Measurements from ENCODE around the gene RASGRP4. TPM values are rescaled to one million over a fixed set of nuclear protein-coding genes. Genes with fewer than 3 reads are reported as not detected.

RASGRP4 gene
- total RNA-seq, 1 experiment from 2014 or later: not detected

- H3K27me3 ChIP-seq (ENCODE audit: insufficient read depth, low read depth): no peaks in the 10 kb centered on the region
- H3K27ac ChIP-seq: no peak overlapping the region
- peaks cover 16% of the 10 kb centered on the region; the same call in 1 of the 2 replicates for H3K36me3 ChIP-seq (ENCODE audit: low read depth)
- no peak overlapping the region for H3K4me3 ChIP-seq
- ChIA-PET POLR2A (ENCODE audit: unreplicated experiment) (no interaction called here), CTCF (no interaction called here)
- H4K20me1 ChIP-seq (ENCODE audit: insufficient read depth): peaks cover 6% of the 10 kb centered on the region; the same call in 1 of the 2 replicates
- TF ChIP-seq CTCF (conservative IDR thresholded peaks at IDR 0.05) (no peak; the same call in 1 of the 2 replicates), EZH2 (IDR thresholded peaks at IDR 0.05; ENCODE audit: low read depth) (no peak)
- peaks cover 22% of the 10 kb centered on the region; the same call in 1 of the 2 replicates for H3F3A ChIP-seq (ENCODE audit: insufficient read depth, low read depth)
- no peaks in the 10 kb centered on the region for H3K9me2 ChIP-seq (ENCODE audit: insufficient read depth)
- no peak overlapping the region for H3K4me2 ChIP-seq
- intact Hi-C loops (cut with micrococcal nuclease; ENCODE audit: unreplicated experiment): loop anchor here (5.0 to 10.0 kb wide), 2 partner anchors 152 to 480 kb away; partner anchors contain the start of genes SIPA1L3 and WDR87
- no peaks in the 10 kb centered on the region for H3K79me2 ChIP-seq (ENCODE audit: low read depth)
- BruUV-seq (replicated peaks): no TSS peak
- no peak overlapping the region for H2AFZ ChIP-seq
- H3K9me3 ChIP-seq (ENCODE audit: insufficient read depth, low read depth): no peaks in the 10 kb centered on the region
- no peak for DNase-seq
- H3K4me1 ChIP-seq (replicated peaks; ENCODE audit: insufficient read depth): peaks cover 7% of the 10 kb centered on the region; the same call in 1 of the 2 replicates
These were observed 41.6 kb downstream of the RASGRP4 start for GRCh38 chr19:38384209-38385027.

GRCh38 chr19:38383743-38384142 is 42.3 kb downstream of the RASGRP4 start:
- BruUV-seq (replicated peaks): no TSS peak
- POLR2A ChIA-PET (ENCODE audit: unreplicated experiment): no interaction called here

GRCh38 chr19:38383184-38383583 is 42.8 kb downstream of the RASGRP4 start:
- no peak for DNase-seq
- H3K4me2 ChIP-seq: no peak overlapping the region
- peaks cover 23% of the 10 kb centered on the region; the same call in 1 of the 2 replicates for H3K36me3 ChIP-seq (ENCODE audit: low read depth)
- no peak overlapping the region for H2AFZ ChIP-seq
- H3K4me1 ChIP-seq (replicated peaks; ENCODE audit: insufficient read depth): no peaks in the 10 kb centered on the region
- peaks cover 10% of the 10 kb centered on the region for H4K20me1 ChIP-seq (ENCODE audit: insufficient read depth)
- no peak overlapping the region for H3K4me3 ChIP-seq
- H3K79me2 ChIP-seq (ENCODE audit: low read depth): 0 out of 2 replicates have a peak, but pooled peaks cover 3% of the 10 kb centered on the region
- TF ChIP-seq CTCF (conservative IDR thresholded peaks at IDR 0.05) (no peak), EZH2 (IDR thresholded peaks at IDR 0.05; ENCODE audit: low read depth) (no peak)
- ChIA-PET POLR2A (ENCODE audit: unreplicated experiment) (no interaction called here), CTCF (no interaction called here)
- H3K9me3 ChIP-seq (ENCODE audit: insufficient read depth, low read depth): no peaks in the 10 kb centered on the region
- H3K27me3 ChIP-seq (ENCODE audit: insufficient read depth, low read depth): no peaks in the 10 kb centered on the region
- H3F3A ChIP-seq (ENCODE audit: insufficient read depth, low read depth): peaks cover 16% of the 10 kb centered on the region; the same call in 1 of the 2 replicates
- intact Hi-C loops (cut with micrococcal nuclease; ENCODE audit: unreplicated experiment): loop anchor here (10.0 kb wide), 1 partner anchor 478 kb away; the partner anchor contains the start of genes SIPA1L3 and WDR87
- no peaks in the 10 kb centered on the region for H3K9me2 ChIP-seq (ENCODE audit: insufficient read depth)
- H3K27ac ChIP-seq: no peak overlapping the region
- BruUV-seq (replicated peaks): no TSS peak

More at GRCh38 chr19:38383743-38384142, 42.3 kb downstream of the RASGRP4 start:
- Histone ChIP-seq H3K4me3 (no peak overlapping the region), H3K27ac (no peak overlapping the region), H3K27me3 (ENCODE audit: insufficient read depth, low read depth) (no peaks in the 10 kb centered on the region), H3K79me2 (ENCODE audit: low read depth) (no peaks in the 10 kb centered on the region), H3K9me2 (ENCODE audit: insufficient read depth) (no peaks in the 10 kb centered on the region), H3K36me3 (ENCODE audit: low read depth) (peaks cover 23% of the 10 kb centered on the region; the same call in 1 of the 2 replicates), H3F3A (ENCODE audit: insufficient read depth, low read depth) (peaks cover 17% of the 10 kb centered on the region; the same call in 1 of the 2 replicates), H3K4me1 (replicated peaks; ENCODE audit: insufficient read depth) (no peaks in the 10 kb centered on the region), H2AFZ (no peak overlapping the region), H3K9me3 (ENCODE audit: insufficient read depth, low read depth) (no peaks in the 10 kb centered on the region), H4K20me1 (ENCODE audit: insufficient read depth) (peaks cover 9% of the 10 kb centered on the region), H3K4me2 (no peak overlapping the region)
- CTCF ChIA-PET: no interaction called here
- intact Hi-C loops (cut with micrococcal nuclease; ENCODE audit: unreplicated experiment): loop anchor here (10.0 kb wide), 1 partner anchor 479 kb away; the partner anchor contains the start of genes SIPA1L3 and WDR87
- no peak for DNase-seq
- TF ChIP-seq EZH2 (IDR thresholded peaks at IDR 0.05; ENCODE audit: low read depth) (no peak), CTCF (conservative IDR thresholded peaks at IDR 0.05) (no peak)
